OCI-LY1 (cell line): ENCODE results near the gene ABCA7.

ENCODE experiments used
- CTCF ChIP-seq: fragments of 200-600 bp; sonication (generic), shearing (Covaris generic); IDR thresholded peaks from 2 replicates; pipeline ENCODE4 v1.5.1; 2017; ENCODE audit warnings: mild to moderate bottlenecking, antibody characterized with exemption, low read length, moderate library complexity, mixed read lengths
- EZH2 ChIP-seq: fragments of 200-600 bp; sonication (generic), shearing (Covaris generic); IDR thresholded peaks from 2 replicates; pipeline ENCODE4 v1.8.0; 2017; ENCODE audit warnings: borderline replicate concordance, mixed run types, mild to moderate bottlenecking, antibody characterized with exemption, low read length, moderate library complexity, mixed read lengths

DNA sequence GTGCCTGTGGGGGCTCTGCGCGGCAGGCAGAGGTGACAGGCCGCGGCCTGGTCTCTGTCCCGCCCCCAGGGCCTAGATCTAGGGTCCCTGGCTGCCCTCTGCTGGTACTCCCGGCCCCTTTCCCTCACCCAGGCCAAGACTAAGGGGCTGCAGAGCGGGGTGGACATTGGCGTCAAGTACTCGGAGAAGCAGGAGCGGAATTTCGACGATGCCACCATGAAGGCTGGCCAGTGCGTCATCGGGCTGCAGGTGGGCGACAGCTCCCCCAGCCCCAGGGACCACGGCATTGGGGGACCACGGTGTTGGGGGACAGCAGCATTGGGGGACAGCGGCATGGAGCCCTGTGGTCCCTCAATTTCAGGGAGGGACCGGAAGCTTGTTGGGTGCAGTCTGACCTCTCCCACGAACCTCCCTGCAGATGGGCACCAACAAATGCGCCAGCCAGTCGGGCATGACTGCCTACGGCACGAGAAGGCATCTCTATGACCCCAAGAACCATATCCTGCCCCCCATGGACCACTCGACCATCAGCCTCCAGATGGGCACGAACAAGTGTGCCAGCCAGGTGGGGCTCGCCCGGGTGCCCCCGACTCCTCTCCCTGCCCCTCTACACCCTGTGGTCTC lies 3.8 kb upstream of the ABCA7 start:
- TF ChIP-seq CTCF (peak; percentile 35; the same call in 1 of the 2 replicates), EZH2 (no peak)
